Measurements from ENCODE around the gene SPATA20.

DNA sequence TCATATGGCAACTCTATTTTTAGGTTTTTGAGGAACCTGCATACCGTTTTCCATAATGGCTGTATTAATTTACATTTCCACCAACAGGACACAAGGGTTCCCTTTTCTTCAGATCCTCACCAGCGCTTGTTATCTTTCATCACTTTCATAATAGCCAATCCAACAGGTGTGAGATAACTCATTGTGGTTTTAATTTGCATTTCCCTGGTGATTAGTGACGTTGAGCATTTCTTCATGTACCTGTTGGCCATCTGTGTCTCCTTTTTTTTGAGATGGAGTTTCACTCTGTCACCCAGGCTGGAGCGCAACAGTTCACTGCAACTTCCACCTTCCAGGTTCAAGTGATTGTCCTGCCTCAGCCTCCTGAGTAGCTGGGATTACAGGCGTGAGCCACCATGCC lies 51.5 kb downstream of the SPATA20 start:
- TF ChIP-seq, protein P1, sequence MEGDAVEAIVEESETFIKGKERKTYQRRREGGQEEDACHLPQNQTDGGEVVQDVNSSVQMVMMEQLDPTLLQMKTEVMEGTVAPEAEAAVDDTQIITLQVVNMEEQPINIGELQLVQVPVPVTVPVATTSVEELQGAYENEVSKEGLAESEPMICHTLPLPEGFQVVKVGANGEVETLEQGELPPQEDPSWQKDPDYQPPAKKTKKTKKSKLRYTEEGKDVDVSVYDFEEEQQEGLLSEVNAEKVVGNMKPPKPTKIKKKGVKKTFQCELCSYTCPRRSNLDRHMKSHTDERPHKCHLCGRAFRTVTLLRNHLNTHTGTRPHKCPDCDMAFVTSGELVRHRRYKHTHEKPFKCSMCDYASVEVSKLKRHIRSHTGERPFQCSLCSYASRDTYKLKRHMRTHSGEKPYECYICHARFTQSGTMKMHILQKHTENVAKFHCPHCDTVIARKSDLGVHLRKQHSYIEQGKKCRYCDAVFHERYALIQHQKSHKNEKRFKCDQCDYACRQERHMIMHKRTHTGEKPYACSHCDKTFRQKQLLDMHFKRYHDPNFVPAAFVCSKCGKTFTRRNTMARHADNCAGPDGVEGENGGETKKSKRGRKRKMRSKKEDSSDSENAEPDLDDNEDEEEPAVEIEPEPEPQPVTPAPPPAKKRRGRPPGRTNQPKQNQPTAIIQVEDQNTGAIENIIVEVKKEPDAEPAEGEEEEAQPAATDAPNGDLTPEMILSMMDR (conservative IDR thresholded peaks at IDR 0.05; ENCODE audit: low read depth, low read length) = no peak
- TF ChIP-seq EZH2 (IDR thresholded peaks at IDR 0.05; ENCODE audit: borderline replicate concordance, low read depth, low read length, poor library complexity, severe bottlenecking) = no peak

Measured in A673 (cell line).